HL-60 (cell line): ENCODE results near the gene TTYH3.

Experiments used
- DNase-seq, 2 experiments: peaks; one replicate each; pipeline ENCODE4 v3.0.0-alpha.2; 2010 to 2020; ENCODE audit warnings: low read depth in 1 of 2, low spot score in 1 of 2
- H3K27ac ChIP-seq: fragments of 250-450 bp; sonication (Bioruptor Pico); replicated peaks from 2 replicates; pipeline ENCODE4 v1.5.1; 2020; ENCODE audit warnings: mild to moderate bottlenecking, moderate library complexity
- H3K27me3 ChIP-seq: fragments of 250-450 bp; sonication (Bioruptor Pico); 2 replicates; pipeline ENCODE4 v1.5.1; 2021; ENCODE audit warnings: mild to moderate bottlenecking, moderate library complexity; ENCODE audit not compliant: insufficient read depth, poor library complexity, severe bottlenecking
- H3K4me3 ChIP-seq: replicated peaks from 2 replicates; pipeline ENCODE4 v1.5.1; 2011; ENCODE audit warnings: mild to moderate bottlenecking, control low read depth, low read length; ENCODE audit not compliant: insufficient read depth
- GABPA ChIP-seq: IDR thresholded peaks from 2 replicates; pipeline ENCODE4 v1.6.1; 2012; ENCODE audit warnings: low read depth
- POLR2AphosphoS5 ChIP-seq: IDR thresholded peaks from 2 replicates; pipeline ENCODE4 v1.6.1; 2012; ENCODE audit warnings: low read depth
- SPI1 ChIP-seq: IDR thresholded peaks from 2 replicates; pipeline ENCODE4 v1.6.1; 2012; ENCODE audit warnings: low read depth, mild to moderate bottlenecking, borderline replicate concordance
- TF ChIP-seq, protein P1 (sequence below): IDR thresholded peaks from 2 replicates; pipeline ENCODE4 v1.6.1; 2012; ENCODE audit warnings: low read depth; ENCODE audit not compliant: insufficient replicate concordance
- TF ChIP-seq, protein P2 (sequence below): IDR thresholded peaks from one replicate; pipeline ENCODE4 v1.5.1; 2011; ENCODE audit warnings: low read length, control low read depth, inconsistent platforms; ENCODE audit not compliant: insufficient read depth

TTYH3 gene

DNA sequence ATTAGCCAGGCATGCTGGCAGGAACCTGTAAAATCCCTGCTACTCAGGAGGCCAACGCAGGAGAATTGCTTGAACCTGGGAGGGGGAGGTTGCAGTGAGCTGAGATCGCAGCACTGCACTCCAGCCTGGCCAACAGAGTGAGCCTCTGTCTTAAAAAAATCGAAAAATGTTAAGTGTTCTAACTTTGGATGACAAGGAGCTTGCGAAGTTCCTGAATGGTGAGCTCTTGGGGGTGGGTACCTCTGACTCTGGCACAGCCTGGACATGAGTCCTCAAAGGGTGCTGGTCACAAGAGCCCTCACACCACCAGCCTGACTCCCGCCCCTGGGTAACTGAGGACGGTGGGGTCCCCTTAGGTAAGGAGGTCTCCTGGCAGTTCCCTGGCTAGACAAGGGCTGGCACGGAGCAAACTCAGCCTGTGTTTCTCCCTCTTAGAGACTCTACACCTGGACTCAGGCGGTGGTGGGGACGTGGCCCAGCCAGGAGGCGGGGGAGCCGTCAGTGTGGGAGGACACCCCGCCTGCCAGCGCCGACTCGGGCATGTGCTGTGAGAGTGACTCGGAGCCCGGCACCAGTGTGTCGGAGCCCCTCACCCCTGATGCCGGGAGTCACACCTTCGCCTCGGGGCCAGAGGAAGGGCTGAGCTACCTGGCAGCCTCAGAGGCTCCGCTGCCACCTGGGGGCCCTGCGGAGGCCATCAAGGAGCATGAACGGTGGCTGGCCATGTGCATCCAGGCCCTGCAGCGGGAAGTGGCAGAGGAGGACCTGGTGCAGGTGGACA, 80.3 kb downstream of the TTYH3 start:
- no peak for DNase-seq
- H3K27me3 ChIP-seq, result no peaks in the 10 kb centered on the region
- H3K4me3 ChIP-seq, result no peak overlapping the region
- TF ChIP-seq, protein P1, sequence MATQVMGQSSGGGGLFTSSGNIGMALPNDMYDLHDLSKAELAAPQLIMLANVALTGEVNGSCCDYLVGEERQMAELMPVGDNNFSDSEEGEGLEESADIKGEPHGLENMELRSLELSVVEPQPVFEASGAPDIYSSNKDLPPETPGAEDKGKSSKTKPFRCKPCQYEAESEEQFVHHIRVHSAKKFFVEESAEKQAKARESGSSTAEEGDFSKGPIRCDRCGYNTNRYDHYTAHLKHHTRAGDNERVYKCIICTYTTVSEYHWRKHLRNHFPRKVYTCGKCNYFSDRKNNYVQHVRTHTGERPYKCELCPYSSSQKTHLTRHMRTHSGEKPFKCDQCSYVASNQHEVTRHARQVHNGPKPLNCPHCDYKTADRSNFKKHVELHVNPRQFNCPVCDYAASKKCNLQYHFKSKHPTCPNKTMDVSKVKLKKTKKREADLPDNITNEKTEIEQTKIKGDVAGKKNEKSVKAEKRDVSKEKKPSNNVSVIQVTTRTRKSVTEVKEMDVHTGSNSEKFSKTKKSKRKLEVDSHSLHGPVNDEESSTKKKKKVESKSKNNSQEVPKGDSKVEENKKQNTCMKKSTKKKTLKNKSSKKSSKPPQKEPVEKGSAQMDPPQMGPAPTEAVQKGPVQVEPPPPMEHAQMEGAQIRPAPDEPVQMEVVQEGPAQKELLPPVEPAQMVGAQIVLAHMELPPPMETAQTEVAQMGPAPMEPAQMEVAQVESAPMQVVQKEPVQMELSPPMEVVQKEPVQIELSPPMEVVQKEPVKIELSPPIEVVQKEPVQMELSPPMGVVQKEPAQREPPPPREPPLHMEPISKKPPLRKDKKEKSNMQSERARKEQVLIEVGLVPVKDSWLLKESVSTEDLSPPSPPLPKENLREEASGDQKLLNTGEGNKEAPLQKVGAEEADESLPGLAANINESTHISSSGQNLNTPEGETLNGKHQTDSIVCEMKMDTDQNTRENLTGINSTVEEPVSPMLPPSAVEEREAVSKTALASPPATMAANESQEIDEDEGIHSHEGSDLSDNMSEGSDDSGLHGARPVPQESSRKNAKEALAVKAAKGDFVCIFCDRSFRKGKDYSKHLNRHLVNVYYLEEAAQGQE, result no peak
- TF ChIP-seq, protein P2, sequence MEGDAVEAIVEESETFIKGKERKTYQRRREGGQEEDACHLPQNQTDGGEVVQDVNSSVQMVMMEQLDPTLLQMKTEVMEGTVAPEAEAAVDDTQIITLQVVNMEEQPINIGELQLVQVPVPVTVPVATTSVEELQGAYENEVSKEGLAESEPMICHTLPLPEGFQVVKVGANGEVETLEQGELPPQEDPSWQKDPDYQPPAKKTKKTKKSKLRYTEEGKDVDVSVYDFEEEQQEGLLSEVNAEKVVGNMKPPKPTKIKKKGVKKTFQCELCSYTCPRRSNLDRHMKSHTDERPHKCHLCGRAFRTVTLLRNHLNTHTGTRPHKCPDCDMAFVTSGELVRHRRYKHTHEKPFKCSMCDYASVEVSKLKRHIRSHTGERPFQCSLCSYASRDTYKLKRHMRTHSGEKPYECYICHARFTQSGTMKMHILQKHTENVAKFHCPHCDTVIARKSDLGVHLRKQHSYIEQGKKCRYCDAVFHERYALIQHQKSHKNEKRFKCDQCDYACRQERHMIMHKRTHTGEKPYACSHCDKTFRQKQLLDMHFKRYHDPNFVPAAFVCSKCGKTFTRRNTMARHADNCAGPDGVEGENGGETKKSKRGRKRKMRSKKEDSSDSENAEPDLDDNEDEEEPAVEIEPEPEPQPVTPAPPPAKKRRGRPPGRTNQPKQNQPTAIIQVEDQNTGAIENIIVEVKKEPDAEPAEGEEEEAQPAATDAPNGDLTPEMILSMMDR, result no peak
- TF ChIP-seq GABPA, result no peak
- no peak for TF ChIP-seq SPI1
- TF ChIP-seq POLR2AphosphoS5, result no peak
- no peak overlapping the region for H3K27ac ChIP-seq

DNA sequence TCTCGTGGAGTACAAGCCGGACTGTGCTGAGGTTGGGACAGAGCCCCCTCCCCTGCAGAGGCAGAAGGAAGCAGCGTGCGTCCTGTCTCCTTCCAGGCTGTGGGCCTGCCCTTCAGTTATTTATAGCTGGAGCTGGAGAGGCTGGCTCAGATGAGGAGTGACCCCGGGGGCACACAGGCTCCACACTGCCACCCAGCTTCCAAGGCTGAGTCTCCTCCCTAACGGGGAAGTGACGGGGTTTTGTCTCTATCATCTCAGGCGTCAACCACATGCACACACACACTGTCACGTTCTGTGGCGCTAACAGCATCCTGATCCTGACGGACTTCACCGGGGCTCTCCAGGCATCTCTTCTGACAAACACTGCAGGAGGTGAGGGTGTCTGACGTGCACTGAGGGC, 81.6 kb downstream of the TTYH3 start:
- Histone ChIP-seq H3K4me3 (no peak overlapping the region), H3K27me3 (no peaks in the 10 kb centered on the region), H3K27ac (no peak overlapping the region)
- no peak for DNase-seq
- TF ChIP-seq POLR2AphosphoS5, result no peak; the same call in 1 of the 2 replicates
- TF ChIP-seq SPI1, result peak; percentile 24; the same call in 1 of the 2 replicates

DNA sequence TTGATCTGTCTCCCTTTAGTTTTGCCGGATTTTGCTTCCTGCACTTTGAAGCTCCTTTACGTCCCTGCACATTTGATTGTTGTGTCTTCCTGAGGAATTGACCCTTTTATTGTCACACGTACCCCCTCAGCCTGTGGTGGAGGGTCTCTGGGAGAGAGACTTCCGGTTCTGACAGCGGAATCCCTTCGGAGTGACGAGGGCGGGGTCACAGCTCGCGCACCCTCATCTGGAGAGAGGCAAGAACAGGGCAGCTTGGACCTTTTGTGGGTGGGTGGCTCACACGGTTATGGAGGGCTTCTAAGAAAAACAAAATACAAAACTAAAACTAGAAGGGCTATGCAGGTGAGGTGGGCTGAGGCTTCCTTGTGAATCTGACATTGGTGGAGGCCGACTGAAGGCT, 82.2 kb downstream of the TTYH3 start:
- no peak overlapping the region for H3K27ac ChIP-seq
- no peak for DNase-seq
- H3K4me3 ChIP-seq, result no peak overlapping the region
- no peaks in the 10 kb centered on the region for H3K27me3 ChIP-seq
- TF ChIP-seq POLR2AphosphoS5 (no peak), GABPA (no peak), SPI1 (no peak)
- TF ChIP-seq, protein P1, result no peak
- TF ChIP-seq, protein P2, result no peak
